KMS-11 (cell line): ENCODE results near the gene GTF3C1.

Source experiments
- H2AFZ ChIP-seq: fragments of 200-600 bp; sonication (generic); 2 replicates; pipeline ENCODE4 v1.6.1; 2016; ENCODE audit warnings: antibody characterized with exemption, mixed run types, low read depth
- H3K27ac ChIP-seq: fragments of 200-600 bp; sonication (generic); 2 replicates; pipeline ENCODE4 v1.6.1; 2016; ENCODE audit warnings: mild to moderate bottlenecking, mixed run types
- H3K27me3 ChIP-seq: fragments of 200-600 bp; sonication (generic); 2 replicates; pipeline ENCODE4 v1.6.1; 2017; ENCODE audit warnings: mild to moderate bottlenecking, low read depth, mixed run types, moderate library complexity; ENCODE audit not compliant: insufficient read depth
- H3K36me3 ChIP-seq: fragments of 200-600 bp; sonication (generic); 2 replicates; pipeline ENCODE4 v1.6.1; 2017; ENCODE audit warnings: mild to moderate bottlenecking, mixed run types; ENCODE audit not compliant: insufficient read depth
- H3K4me1 ChIP-seq: fragments of 200-600 bp; sonication (generic); 2 replicates; pipeline ENCODE4 v1.6.1; 2016; ENCODE audit warnings: mild to moderate bottlenecking, low read depth, mixed run types; ENCODE audit not compliant: poor library complexity, severe bottlenecking
- H3K4me2 ChIP-seq: fragments of 200-600 bp; sonication (generic); 2 replicates; pipeline ENCODE4 v1.7.0; 2016; ENCODE audit warnings: mild to moderate bottlenecking, mixed run types
- H3K4me3 ChIP-seq: fragments of 200-600 bp; sonication (generic); IDR thresholded peaks from 2 replicates; pipeline ENCODE4 v1.6.1; 2017; ENCODE audit warnings: low read depth, low read length, mixed read lengths; ENCODE audit not compliant: insufficient read depth
- H3K79me2 ChIP-seq: fragments of 200-600 bp; sonication (generic); 2 replicates; pipeline ENCODE4 v1.6.1; 2016; ENCODE audit warnings: low read depth, mixed run types; ENCODE audit not compliant: insufficient read depth
- H3K9ac ChIP-seq: fragments of 200-600 bp; sonication (generic); 2 replicates; pipeline ENCODE4 v1.6.1; 2016; ENCODE audit warnings: mild to moderate bottlenecking, mixed run types
- H4K20me1 ChIP-seq: fragments of 200-600 bp; sonication (generic); 2 replicates; pipeline ENCODE4 v1.6.1; 2016; ENCODE audit warnings: mild to moderate bottlenecking, mixed run types; ENCODE audit not compliant: insufficient read depth
- TF ChIP-seq, protein P1 (sequence below): fragments of 200-600 bp; sonication (generic); conservative IDR thresholded peaks from 2 replicates; pipeline ENCODE4 v1.6.1; 2017; ENCODE audit warnings: low read depth, mild to moderate bottlenecking, antibody characterized with exemption, low read length, moderate library complexity, mixed read lengths

Gene GTF3C1

DNA sequence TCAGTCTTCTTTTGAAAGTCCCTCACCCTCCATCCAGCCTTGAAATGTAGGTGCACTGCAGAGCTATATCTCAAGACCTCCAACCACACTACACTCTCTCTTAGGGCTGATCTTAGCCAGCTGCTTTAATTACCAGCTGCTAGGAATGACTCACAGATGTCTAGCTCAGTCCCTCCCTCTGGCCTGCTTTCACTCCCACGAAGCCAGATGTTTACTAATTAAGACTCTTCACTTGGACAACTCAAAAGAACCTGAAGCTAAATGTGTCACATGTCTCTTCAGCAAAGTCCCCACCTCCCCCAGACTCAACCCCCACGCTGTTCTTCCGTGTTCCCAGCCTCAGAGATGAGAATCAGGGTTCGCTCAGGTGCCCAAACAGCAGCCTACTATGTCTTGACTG lies 2.6 kb downstream of the GTF3C1 start:
- Histone ChIP-seq H3K27me3 (no peaks in the 10 kb centered on the region), H3K79me2 (peaks cover 37% of the 10 kb centered on the region), H3K9ac (no peak overlapping the region), H4K20me1 (no peaks in the 10 kb centered on the region), H2AFZ (no peak overlapping the region), H3K36me3 (no peaks in the 10 kb centered on the region; the same call in 1 of the 2 replicates), H3K4me2 (peak overlapping the region; percentile 78), H3K27ac (peak overlapping the region; percentile 12; the same call in 1 of the 2 replicates), H3K4me3 (no peak overlapping the region), H3K4me1 (peaks cover 34% of the 10 kb centered on the region)
- TF ChIP-seq, protein P1, sequence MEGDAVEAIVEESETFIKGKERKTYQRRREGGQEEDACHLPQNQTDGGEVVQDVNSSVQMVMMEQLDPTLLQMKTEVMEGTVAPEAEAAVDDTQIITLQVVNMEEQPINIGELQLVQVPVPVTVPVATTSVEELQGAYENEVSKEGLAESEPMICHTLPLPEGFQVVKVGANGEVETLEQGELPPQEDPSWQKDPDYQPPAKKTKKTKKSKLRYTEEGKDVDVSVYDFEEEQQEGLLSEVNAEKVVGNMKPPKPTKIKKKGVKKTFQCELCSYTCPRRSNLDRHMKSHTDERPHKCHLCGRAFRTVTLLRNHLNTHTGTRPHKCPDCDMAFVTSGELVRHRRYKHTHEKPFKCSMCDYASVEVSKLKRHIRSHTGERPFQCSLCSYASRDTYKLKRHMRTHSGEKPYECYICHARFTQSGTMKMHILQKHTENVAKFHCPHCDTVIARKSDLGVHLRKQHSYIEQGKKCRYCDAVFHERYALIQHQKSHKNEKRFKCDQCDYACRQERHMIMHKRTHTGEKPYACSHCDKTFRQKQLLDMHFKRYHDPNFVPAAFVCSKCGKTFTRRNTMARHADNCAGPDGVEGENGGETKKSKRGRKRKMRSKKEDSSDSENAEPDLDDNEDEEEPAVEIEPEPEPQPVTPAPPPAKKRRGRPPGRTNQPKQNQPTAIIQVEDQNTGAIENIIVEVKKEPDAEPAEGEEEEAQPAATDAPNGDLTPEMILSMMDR: no peak

DNA sequence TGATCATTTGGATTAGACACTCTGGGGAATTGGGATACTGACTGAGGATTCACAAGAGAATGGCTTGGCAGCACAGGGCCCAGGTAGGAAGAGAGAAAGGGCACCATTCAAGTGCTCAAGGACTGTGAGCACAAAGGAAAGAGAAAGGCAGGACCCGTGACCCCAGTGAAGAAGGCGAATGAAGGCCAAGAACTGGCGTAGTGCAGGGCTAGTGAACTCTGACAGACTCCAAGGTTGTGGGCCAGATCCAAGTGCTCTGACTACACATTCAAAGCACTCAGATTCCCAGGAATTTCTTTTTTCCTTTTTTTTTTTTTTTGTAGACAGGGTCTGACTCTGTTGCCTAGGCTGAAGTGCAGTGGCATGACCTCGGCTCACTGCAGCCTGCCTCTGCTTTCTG lies 5.0 kb downstream of the GTF3C1 start:
- no peak overlapping the region for H3K4me2 ChIP-seq
- H3K27ac ChIP-seq: no peak overlapping the region
- no peak overlapping the region for H2AFZ ChIP-seq
- TF ChIP-seq, protein P1: no peak
- H3K4me1 ChIP-seq: peaks cover 26% of the 10 kb centered on the region
- H3K9ac ChIP-seq: no peak overlapping the region
- H3K79me2 ChIP-seq: peaks cover 26% of the 10 kb centered on the region
- H3K27me3 ChIP-seq: no peaks in the 10 kb centered on the region
- H4K20me1 ChIP-seq: no peaks in the 10 kb centered on the region
- peaks cover 13% of the 10 kb centered on the region; the same call in 1 of the 2 replicates for H3K36me3 ChIP-seq
- H3K4me3 ChIP-seq: no peak overlapping the region

DNA sequence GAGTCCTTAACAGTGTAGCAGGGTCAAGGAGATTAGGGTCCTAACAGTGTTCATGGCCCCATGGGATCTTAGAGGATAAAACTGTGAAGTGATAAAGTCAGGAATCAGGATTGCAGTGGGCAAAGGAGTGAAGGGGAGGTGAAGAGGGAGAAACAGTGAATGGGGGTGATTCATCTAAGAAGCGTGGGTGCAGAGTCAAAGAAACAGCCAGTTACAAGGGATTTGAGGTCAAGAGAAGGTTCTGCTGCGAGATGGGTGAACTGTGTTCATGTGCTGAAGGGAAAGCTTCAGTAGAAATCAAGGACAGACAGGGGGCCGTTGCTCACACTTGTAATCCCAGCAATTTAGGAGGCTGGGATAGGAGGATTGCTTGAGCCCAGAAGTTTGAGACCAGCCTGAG lies 5.9 kb downstream of the GTF3C1 start:
- H3K27ac ChIP-seq: no peak overlapping the region
- peaks cover 13% of the 10 kb centered on the region; the same call in 1 of the 2 replicates for H3K36me3 ChIP-seq
- H4K20me1 ChIP-seq: no peaks in the 10 kb centered on the region
- peaks cover 24% of the 10 kb centered on the region for H3K4me1 ChIP-seq
- H3K4me2 ChIP-seq: no peak overlapping the region
- H3K79me2 ChIP-seq: peaks cover 20% of the 10 kb centered on the region
- H3K9ac ChIP-seq: no peak overlapping the region
- H3K27me3 ChIP-seq: no peaks in the 10 kb centered on the region
- no peak overlapping the region for H2AFZ ChIP-seq
- H3K4me3 ChIP-seq: no peak overlapping the region
- TF ChIP-seq, protein P1: no peak

DNA sequence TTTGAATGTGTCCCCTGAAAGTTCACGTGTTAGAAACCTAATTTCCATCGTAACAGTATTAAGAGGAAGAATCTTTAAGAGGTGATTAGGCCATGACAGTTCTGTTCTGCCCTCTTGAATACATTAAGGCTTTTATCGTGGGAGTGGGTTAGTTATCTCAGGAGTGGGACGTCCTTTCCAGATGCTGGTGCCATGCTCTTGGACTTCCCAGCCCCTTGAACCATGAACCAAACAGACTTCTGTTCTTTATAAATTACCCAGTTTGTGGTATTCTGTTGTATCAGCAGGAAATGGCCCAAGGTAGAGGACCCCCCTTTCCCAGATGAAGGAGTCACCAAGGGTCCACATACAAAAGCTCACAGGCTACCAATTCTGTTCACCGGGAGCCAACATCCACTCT lies 10.1 kb downstream of the GTF3C1 start:
- H3K4me3 ChIP-seq: no peak overlapping the region
- no peaks in the 10 kb centered on the region for H3K27me3 ChIP-seq
- TF ChIP-seq, protein P1: no peak
- no peak overlapping the region for H3K4me2 ChIP-seq
- H4K20me1 ChIP-seq: no peaks in the 10 kb centered on the region
- no peaks in the 10 kb centered on the region for H3K4me1 ChIP-seq
- no peaks in the 10 kb centered on the region for H3K79me2 ChIP-seq
- H2AFZ ChIP-seq: no peak overlapping the region
- peaks cover 13% of the 10 kb centered on the region; the same call in 1 of the 2 replicates for H3K36me3 ChIP-seq
- H3K9ac ChIP-seq: no peak overlapping the region
- H3K27ac ChIP-seq: no peak overlapping the region
